Measurements from ENCODE around the gene SPTLC2.

DNA sequence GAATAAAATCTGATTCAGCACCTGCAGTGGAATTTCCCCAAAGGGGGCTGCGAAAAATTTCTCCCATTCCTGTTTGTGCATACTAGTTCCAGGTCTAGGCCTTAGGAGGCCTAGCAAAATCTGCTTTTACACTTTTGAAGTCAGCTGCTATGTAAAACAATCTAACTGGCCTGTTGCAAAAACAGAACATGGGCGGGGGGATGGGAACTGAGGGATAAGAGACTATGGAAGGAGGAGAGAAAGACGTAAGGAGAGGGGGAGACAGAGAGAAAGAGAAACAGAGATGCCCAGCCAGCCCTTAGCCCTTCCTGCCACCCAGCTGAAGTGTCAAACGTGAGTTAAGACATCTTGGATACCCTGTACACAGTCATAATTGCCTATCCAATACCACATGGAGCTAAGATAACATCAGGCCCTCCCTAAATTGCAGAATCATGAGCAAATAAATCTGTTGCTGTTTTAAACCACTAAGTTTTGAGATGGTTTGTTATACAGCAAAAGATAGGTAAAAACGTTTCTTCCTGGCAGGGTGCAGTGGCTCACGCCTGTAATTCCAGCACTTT is 45.6 kb downstream of the SPTLC2 start:
- no peak for TF ChIP-seq EZH2phosphoT487 (IDR thresholded peaks at IDR 0.05; ENCODE audit: low read depth, severe bottlenecking, unreplicated experiment)
- TF ChIP-seq, protein P1, sequence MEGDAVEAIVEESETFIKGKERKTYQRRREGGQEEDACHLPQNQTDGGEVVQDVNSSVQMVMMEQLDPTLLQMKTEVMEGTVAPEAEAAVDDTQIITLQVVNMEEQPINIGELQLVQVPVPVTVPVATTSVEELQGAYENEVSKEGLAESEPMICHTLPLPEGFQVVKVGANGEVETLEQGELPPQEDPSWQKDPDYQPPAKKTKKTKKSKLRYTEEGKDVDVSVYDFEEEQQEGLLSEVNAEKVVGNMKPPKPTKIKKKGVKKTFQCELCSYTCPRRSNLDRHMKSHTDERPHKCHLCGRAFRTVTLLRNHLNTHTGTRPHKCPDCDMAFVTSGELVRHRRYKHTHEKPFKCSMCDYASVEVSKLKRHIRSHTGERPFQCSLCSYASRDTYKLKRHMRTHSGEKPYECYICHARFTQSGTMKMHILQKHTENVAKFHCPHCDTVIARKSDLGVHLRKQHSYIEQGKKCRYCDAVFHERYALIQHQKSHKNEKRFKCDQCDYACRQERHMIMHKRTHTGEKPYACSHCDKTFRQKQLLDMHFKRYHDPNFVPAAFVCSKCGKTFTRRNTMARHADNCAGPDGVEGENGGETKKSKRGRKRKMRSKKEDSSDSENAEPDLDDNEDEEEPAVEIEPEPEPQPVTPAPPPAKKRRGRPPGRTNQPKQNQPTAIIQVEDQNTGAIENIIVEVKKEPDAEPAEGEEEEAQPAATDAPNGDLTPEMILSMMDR (IDR thresholded peaks at IDR 0.05; ENCODE audit: poor library complexity) = no peak
